HL-60 (cell line): Measurements from ENCODE around the gene POU2F1.

Source experiments
- DNase-seq, 2 experiments: peaks; one replicate each; pipeline ENCODE4 v3.0.0-alpha.2; 2010 to 2020; ENCODE audit warnings: low read depth in 1 of 2, low spot score in 1 of 2
- H3K27ac ChIP-seq: fragments of 250-450 bp; sonication (Bioruptor Pico); replicated peaks from 2 replicates; pipeline ENCODE4 v1.5.1; 2020; ENCODE audit warnings: mild to moderate bottlenecking, moderate library complexity
- H3K27me3 ChIP-seq: fragments of 250-450 bp; sonication (Bioruptor Pico); 2 replicates; pipeline ENCODE4 v1.5.1; 2021; ENCODE audit warnings: mild to moderate bottlenecking, moderate library complexity; ENCODE audit not compliant: insufficient read depth, poor library complexity, severe bottlenecking
- H3K4me3 ChIP-seq: replicated peaks from 2 replicates; pipeline ENCODE4 v1.5.1; 2011; ENCODE audit warnings: mild to moderate bottlenecking, control low read depth, low read length; ENCODE audit not compliant: insufficient read depth
- GABPA ChIP-seq: IDR thresholded peaks from 2 replicates; pipeline ENCODE4 v1.6.1; 2012; ENCODE audit warnings: low read depth
- POLR2AphosphoS5 ChIP-seq: IDR thresholded peaks from 2 replicates; pipeline ENCODE4 v1.6.1; 2012; ENCODE audit warnings: low read depth
- REST ChIP-seq: IDR thresholded peaks from 2 replicates; pipeline ENCODE4 v1.6.1; 2012; ENCODE audit warnings: low read depth; ENCODE audit not compliant: insufficient replicate concordance
- SPI1 ChIP-seq: IDR thresholded peaks from 2 replicates; pipeline ENCODE4 v1.6.1; 2012; ENCODE audit warnings: low read depth, mild to moderate bottlenecking, borderline replicate concordance
- TF ChIP-seq, protein P1 (sequence below): IDR thresholded peaks from one replicate; pipeline ENCODE4 v1.5.1; 2011; ENCODE audit warnings: low read length, control low read depth, inconsistent platforms; ENCODE audit not compliant: insufficient read depth

The POU2F1 gene

DNA sequence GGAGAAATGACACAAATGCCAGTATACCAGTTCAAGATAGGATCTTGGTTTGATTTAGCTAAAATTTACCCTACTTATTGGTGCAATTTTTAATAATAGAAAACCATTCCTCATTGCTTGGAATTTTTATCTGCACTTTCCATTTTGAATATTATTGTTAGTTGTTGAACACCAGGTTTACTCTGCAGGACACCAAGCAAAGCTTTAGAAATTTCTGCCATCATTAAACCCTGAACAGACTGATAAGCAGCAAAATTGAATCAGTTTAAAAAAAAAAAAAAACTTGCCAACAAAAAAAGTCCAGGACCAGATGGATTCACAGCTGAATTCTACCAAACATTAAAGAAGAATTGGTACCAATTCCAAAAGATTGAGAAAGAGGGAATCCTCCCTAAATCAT is 71.5 kb downstream of the POU2F1 start:
- DNase-seq, result no peak
- Histone ChIP-seq H3K4me3 (no peak overlapping the region), H3K27me3 (no peaks in the 10 kb centered on the region), H3K27ac (no peak overlapping the region)
- no peak for TF ChIP-seq SPI1
- no peak for TF ChIP-seq REST
- no peak for TF ChIP-seq GABPA
- TF ChIP-seq, protein P1, sequence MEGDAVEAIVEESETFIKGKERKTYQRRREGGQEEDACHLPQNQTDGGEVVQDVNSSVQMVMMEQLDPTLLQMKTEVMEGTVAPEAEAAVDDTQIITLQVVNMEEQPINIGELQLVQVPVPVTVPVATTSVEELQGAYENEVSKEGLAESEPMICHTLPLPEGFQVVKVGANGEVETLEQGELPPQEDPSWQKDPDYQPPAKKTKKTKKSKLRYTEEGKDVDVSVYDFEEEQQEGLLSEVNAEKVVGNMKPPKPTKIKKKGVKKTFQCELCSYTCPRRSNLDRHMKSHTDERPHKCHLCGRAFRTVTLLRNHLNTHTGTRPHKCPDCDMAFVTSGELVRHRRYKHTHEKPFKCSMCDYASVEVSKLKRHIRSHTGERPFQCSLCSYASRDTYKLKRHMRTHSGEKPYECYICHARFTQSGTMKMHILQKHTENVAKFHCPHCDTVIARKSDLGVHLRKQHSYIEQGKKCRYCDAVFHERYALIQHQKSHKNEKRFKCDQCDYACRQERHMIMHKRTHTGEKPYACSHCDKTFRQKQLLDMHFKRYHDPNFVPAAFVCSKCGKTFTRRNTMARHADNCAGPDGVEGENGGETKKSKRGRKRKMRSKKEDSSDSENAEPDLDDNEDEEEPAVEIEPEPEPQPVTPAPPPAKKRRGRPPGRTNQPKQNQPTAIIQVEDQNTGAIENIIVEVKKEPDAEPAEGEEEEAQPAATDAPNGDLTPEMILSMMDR, result no peak

DNA sequence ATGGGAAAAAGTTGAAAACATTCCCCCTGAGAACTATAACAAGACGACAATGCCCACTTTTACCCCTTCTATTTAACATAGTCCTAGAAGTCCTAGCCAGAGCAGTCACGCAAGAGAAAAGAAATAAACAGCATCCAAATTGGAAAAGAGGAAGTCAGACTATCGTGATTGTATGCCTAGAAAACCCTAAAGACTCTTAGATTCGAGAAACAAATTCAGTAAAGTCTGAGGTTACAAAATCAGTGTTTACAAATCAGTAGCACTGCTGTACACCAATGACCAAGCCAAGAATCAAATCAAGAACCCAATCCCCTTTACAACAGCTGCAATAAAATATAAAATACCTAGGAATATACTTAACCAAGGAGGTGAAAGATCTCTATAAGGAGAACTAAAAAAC is 72.4 kb downstream of the POU2F1 start:
- no peak for DNase-seq
- no peak overlapping the region for H3K4me3 ChIP-seq
- TF ChIP-seq SPI1, result peak; percentile 95
- no peak for TF ChIP-seq REST
- TF ChIP-seq GABPA, result no peak
- TF ChIP-seq, protein P1, result no peak
- no peak for TF ChIP-seq POLR2AphosphoS5
- H3K27ac ChIP-seq, result no peak overlapping the region
- H3K27me3 ChIP-seq, result no peaks in the 10 kb centered on the region

DNA sequence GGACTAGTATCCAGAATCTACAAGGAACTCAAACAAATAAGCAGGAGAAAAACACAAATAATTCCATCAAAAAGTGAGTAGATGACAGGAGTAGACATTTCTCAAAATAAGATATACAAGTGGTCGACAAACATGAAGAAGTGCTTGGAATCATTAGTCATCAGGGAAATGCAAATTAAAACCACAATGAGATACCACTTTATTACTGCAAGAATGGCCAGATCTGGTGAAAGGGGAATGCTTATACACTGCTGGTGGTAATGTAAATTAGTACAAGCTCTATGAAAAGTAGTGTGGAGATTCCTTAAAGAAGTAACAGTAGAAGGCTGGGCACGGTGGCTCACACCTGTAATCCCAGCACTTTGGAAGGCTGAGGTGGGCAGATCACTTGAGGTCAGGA is 73.8 kb downstream of the POU2F1 start:
- Histone ChIP-seq H3K27ac (no peak overlapping the region), H3K4me3 (no peak overlapping the region), H3K27me3 (no peaks in the 10 kb centered on the region)
- DNase-seq, result no peak
- TF ChIP-seq REST, result no peak
- no peak for TF ChIP-seq SPI1
- no peak for TF ChIP-seq GABPA
- TF ChIP-seq, protein P1, result no peak
- no peak for TF ChIP-seq POLR2AphosphoS5
